Neuronal stem cell (in vitro differentiated cells): ENCODE results near the gene ORM2.

Source experiments
- DNase-seq: peaks from one replicate; pipeline ENCODE4 v3.0.0-alpha.2; 2013; ENCODE audit warnings: low spot score
- H2AFZ ChIP-seq: one replicate; pipeline ENCODE4 v1.6.1; 2013; ENCODE audit warnings: mild to moderate bottlenecking, low read length, inconsistent platforms
- H2AK5ac ChIP-seq: 2 replicates; pipeline ENCODE4 v1.6.1; 2013; ENCODE audit warnings: low read depth, mild to moderate bottlenecking, inconsistent platforms, low read length, moderate library complexity, mixed read lengths
- H2BK120ac ChIP-seq: 2 replicates; pipeline ENCODE4 v1.6.1; 2013; ENCODE audit warnings: low read depth, mild to moderate bottlenecking, inconsistent platforms, low read length, moderate library complexity, mixed read lengths
- H2BK12ac ChIP-seq: one replicate; pipeline ENCODE4 v1.6.1; 2013; ENCODE audit warnings: low read length, inconsistent platforms
- H2BK15ac ChIP-seq: 2 replicates; pipeline ENCODE4 v1.6.1; 2013; ENCODE audit warnings: mild to moderate bottlenecking, low read length, inconsistent platforms, mixed read lengths
- H2BK5ac ChIP-seq: one replicate; pipeline ENCODE4 v1.6.1; 2013; ENCODE audit warnings: inconsistent platforms, mild to moderate bottlenecking, low read length, moderate library complexity
- H3K14ac ChIP-seq: one replicate; pipeline ENCODE4 v1.6.1; 2013; ENCODE audit warnings: low read length, inconsistent platforms
- H3K18ac ChIP-seq: 2 replicates; pipeline ENCODE4 v1.6.1; 2013; ENCODE audit warnings: low read length, inconsistent platforms
- H3K23ac ChIP-seq: 2 replicates; pipeline ENCODE4 v1.6.1; 2013; ENCODE audit warnings: low read depth, mild to moderate bottlenecking, mixed read lengths, low read length, inconsistent platforms; ENCODE audit not compliant: poor library complexity
- H3K27ac ChIP-seq: replicated peaks from 3 replicates; pipeline ENCODE4 v1.5.1; 2013; ENCODE audit warnings: low read length, inconsistent platforms
- H3K27me3 ChIP-seq, 3 experiments: 2 replicates each; pipeline ENCODE4 v1.6.1; 2013; ENCODE audit warnings: low read length in 3 of 3, mild to moderate bottlenecking in 2 of 3, inconsistent platforms in 1 of 3, low read depth in 1 of 3, mixed read lengths in 1 of 3, moderate library complexity in 1 of 3; ENCODE audit not compliant: control insufficient read depth in 3 of 3, insufficient read depth in 3 of 3
- H3K36me3 ChIP-seq, 2 donors: replicated peaks in 1 of 2; 2 replicates each; pipeline ENCODE4 v1.6.1; 2013; ENCODE audit warnings: low read length in 2 of 2; ENCODE audit not compliant: control insufficient read depth in 2 of 2, insufficient read depth in 2 of 2
- H3K4ac ChIP-seq: 2 replicates; pipeline ENCODE4 v1.6.1; 2013; ENCODE audit warnings: inconsistent platforms, mild to moderate bottlenecking, low read length, moderate library complexity
- H3K4me1 ChIP-seq, 2 donors: 1 replicate in 1 of 2; 2 replicates in 1 of 2; pipeline ENCODE4 v1.6.1; 2013; ENCODE audit warnings: low read length in 2 of 2, low read depth in 1 of 2; ENCODE audit not compliant: control insufficient read depth in 2 of 2, insufficient read depth in 1 of 2
- H3K4me2 ChIP-seq: one replicate; pipeline ENCODE4 v1.6.1; 2013; ENCODE audit warnings: mild to moderate bottlenecking, low read length, inconsistent platforms; ENCODE audit not compliant: insufficient read depth, poor library complexity, severe bottlenecking
- H3K4me3 ChIP-seq, 2 donors: 2 replicates each; pipeline ENCODE4 v1.5.1; 2013; ENCODE audit warnings: low read length in 2 of 2, mild to moderate bottlenecking in 2 of 2, inconsistent platforms in 1 of 2, moderate library complexity in 1 of 2
- H3K79me1 ChIP-seq: one replicate; pipeline ENCODE4 v1.6.1; 2013; ENCODE audit warnings: low read depth, mild to moderate bottlenecking, inconsistent platforms, low read length, moderate library complexity
- H3K9ac ChIP-seq: one replicate; pipeline ENCODE4 v1.6.1; 2013; ENCODE audit warnings: mild to moderate bottlenecking, low read depth, low read length, inconsistent platforms; ENCODE audit not compliant: poor library complexity
- H3K9me3 ChIP-seq, 2 donors: replicated peaks in 1 of 2; 2 replicates each; pipeline versions ENCODE3 to v1.6.1; 2013; ENCODE audit warnings: low read length in 2 of 2, mild to moderate bottlenecking in 2 of 2, inconsistent platforms in 1 of 2, low read depth in 1 of 2, mixed read lengths in 1 of 2, moderate library complexity in 1 of 2; ENCODE audit not compliant: control insufficient read depth in 2 of 2, insufficient read depth in 1 of 2
- H4K8ac ChIP-seq: one replicate; pipeline ENCODE4 v1.6.1; 2013; ENCODE audit warnings: low read depth, mild to moderate bottlenecking, inconsistent platforms, low read length, moderate library complexity
- H4K91ac ChIP-seq: one replicate; pipeline ENCODE4 v1.6.1; 2013; ENCODE audit warnings: low read length, low read depth, mild to moderate bottlenecking, inconsistent platforms; ENCODE audit not compliant: poor library complexity
- WGBS, 2 donors: extraction: QIAGEN DNeasy Blood & Tissue Kit; methylation state at CpG; one replicate each; pipeline ENCODE4 v1.1.7; 2013; ENCODE audit warnings: missing lambda C conversion rate in 2 of 2, mixed read lengths in 1 of 2; ENCODE audit not compliant: insufficient read length in 2 of 2, insufficient replicate concordance in 1 of 2; ENCODE audit errors: extremely low coverage in 2 of 2; 5-methylcytosine and 5-hydroxymethylcytosine counted together

Gene ORM2

GRCh38 chr9:114296338-114296737 lies 33.3 kb upstream of the ORM2 start:
- Histone ChIP-seq H3K79me1 (no peaks in the 10 kb centered on the region), H2AFZ (no peak overlapping the region), H3K36me3 (peaks cover 14 to 58% of the 10 kb centered on the region in 2 donors), H3K18ac (no peak overlapping the region), H3K4ac (no peak overlapping the region), H3K23ac (no peak overlapping the region), H3K27me3 (no peaks in the 10 kb centered on the region), H3K4me1 (no peaks in the 10 kb centered on the region), H2BK12ac (no peak overlapping the region), H3K4me3 (no peak overlapping the region), H3K9ac (no peak overlapping the region), H2AK5ac (no peak overlapping the region), H2BK5ac (no peak overlapping the region), H3K4me2 (no peak overlapping the region), H3K14ac (no peak overlapping the region), H4K8ac (no peak overlapping the region), H3K27ac (no peak overlapping the region), H2BK120ac (no peak overlapping the region), H4K91ac (no peak overlapping the region), H2BK15ac (no peak overlapping the region), H3K9me3 (peaks cover 3 to 22% of the 10 kb centered on the region in 2 donors)
- no CpG with 5 or more reads among the region's 1 CpG for WGBS, 2 donors
- no peak for DNase-seq

DNA sequence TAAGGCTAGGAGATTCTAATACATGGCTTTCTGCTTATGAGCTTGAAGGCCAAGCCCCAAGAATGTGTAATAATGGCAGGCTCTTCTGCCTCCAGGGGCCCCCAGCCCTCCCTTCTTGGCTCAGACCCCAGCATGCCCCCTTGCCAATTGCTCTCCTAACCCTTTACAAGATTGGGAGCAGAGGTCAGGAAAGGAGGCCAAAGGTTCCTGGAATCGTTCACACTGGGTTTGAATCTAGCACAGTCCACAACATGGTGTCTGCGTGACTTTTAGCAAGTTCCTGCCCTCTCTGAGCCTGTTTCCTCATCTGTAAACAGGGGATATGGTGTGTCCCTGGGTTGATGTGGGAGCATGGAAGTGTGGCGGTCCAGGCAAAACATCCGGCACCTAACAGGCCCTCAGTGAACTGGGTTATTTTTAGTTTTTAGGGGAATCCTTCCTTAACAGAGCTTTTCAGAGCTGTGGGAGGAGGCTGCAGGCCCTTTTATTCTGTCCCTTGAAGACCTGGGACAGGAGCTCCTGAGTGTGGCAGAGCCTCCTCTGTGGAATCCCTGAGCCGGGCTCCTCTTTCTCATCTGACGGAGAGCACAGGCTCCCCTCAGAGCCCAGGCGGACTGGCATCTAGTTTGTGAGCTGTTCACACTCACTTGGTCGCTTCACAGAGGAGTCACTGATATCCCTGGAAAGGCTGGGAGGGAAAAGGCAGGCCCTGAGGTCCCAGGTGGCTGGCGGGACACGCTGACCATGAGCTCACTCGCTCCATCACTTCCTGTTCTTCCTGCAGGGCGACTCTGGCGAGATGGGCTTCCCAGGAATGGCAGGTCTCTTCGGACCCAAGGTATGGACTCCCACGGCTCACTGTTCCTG lies 30.1 kb upstream of the ORM2 start:
- Histone ChIP-seq H3K9me3 (peaks cover 1 to 18% of the 10 kb centered on the region in 2 donors), H2BK12ac (no peak overlapping the region), H3K18ac (no peak overlapping the region), H3K27ac (no peak overlapping the region), H3K4me1 (peaks cover 0 to 2% of the 10 kb centered on the region in 2 donors), H3K79me1 (peaks cover 2% of the 10 kb centered on the region), H3K9ac (no peak overlapping the region), H2BK15ac (no peak overlapping the region), H3K23ac (no peak overlapping the region), H3K4me2 (no peak overlapping the region), H3K4me3 (peak overlapping the region in 1 of 2 donors; percentile 57), H3K36me3 (peaks cover 12 to 41% of the 10 kb centered on the region in 2 donors), H3K27me3 (peaks cover 0 to under 1% (median 0%) of the 10 kb centered on the region in 3 experiments), H2BK120ac (no peak overlapping the region), H4K8ac (no peak overlapping the region), H3K14ac (no peak overlapping the region), H4K91ac (no peak overlapping the region), H2BK5ac (no peak overlapping the region), H2AFZ (no peak overlapping the region), H3K4ac (no peak overlapping the region), H2AK5ac (no peak overlapping the region)
- WGBS, 2 donors: no CpG with 5 or more reads among the region's 15 CpGs
- DNase-seq: no peak

- WGBS, 2 donors: no CpG with 5 or more reads among the region's 4 CpGs
- Histone ChIP-seq H3K4ac (no peak overlapping the region), H3K18ac (no peak overlapping the region)
Observed at GRCh38 chr9:114300153-114300845, 29.4 kb upstream of the ORM2 start.

More at GRCh38 chr9:114300153-114300845, 29.4 kb upstream of the ORM2 start:
- Histone ChIP-seq H3K27ac (no peak overlapping the region), H3K14ac (peak overlapping the region; percentile 33), H2BK5ac (no peak overlapping the region), H3K23ac (no peak overlapping the region), H4K8ac (no peak overlapping the region), H2AFZ (no peak overlapping the region), H2AK5ac (peak overlapping the region; percentile 48), H2BK120ac (peak overlapping the region; percentile 58), H3K4me3 (no peak overlapping the region), H3K9me3 (peaks cover 0 to 10% of the 10 kb centered on the region in 2 donors), H3K4me2 (no peak overlapping the region), H3K36me3 (peaks cover 12 to 33% of the 10 kb centered on the region in 2 donors), H2BK12ac (no peak overlapping the region), H3K27me3 (peaks cover 0 to 2% (median 0%) of the 10 kb centered on the region in 3 experiments), H3K9ac (no peak overlapping the region), H3K4me1 (peaks cover 0 to 2% of the 10 kb centered on the region in 2 donors), H3K79me1 (peaks cover 2% of the 10 kb centered on the region), H4K91ac (no peak overlapping the region), H2BK15ac (no peak overlapping the region)
- no peak for DNase-seq
